Hematopoietic multipotent progenitor cell (in vitro differentiated cells): Measurements from ENCODE around the gene KLRC2. TPM values are rescaled to one million over a fixed set of nuclear protein-coding genes. Genes with fewer than 3 reads are reported as not detected.
"Not testable (repeated sequence)": the region's sequence is repeated elsewhere in the genome, so short reads cannot be mapped to it uniquely, and the experiment has no call there.

Source experiments
- DNase-seq, 3 donors: peaks; one replicate each; pipeline ENCODE4 v3.0.0-alpha.2; 2011 to 2015; ENCODE audit warnings: low read depth in 2 of 3, low spot score in 2 of 3
- total RNA-seq: library from RNA; depleted of rRNA; stranded (reverse); fragments of >200 nt; gene quantifications from one replicate; pipeline ENCODE4 v1.2.3, GENCODE V29; 2012

The KLRC2 gene
- total RNA-seq, 1 donor: under 0.01 TPM

- peak in 2 of 3 donors; percentile 33 to 69 for DNase-seq
Observed at GRCh38 chr12:10406725-10407124, 29.1 kb downstream of the KLRC2 start.

- DNase-seq: no peak
Observed at GRCh38 chr12:10405294-10405693, 30.5 kb downstream of the KLRC2 start.

GRCh38 chr12:10404798-10405197 is 31.0 kb downstream of the KLRC2 start:
- no peak for DNase-seq

GRCh38 chr12:10400829-10401228 is 35.0 kb downstream of the KLRC2 start:
- DNase-seq: peak in 1 of 3 donors; percentile 10

GRCh38 chr12:10398168-10398567 is 37.6 kb downstream of the KLRC2 start:
- DNase-seq: no peak

- DNase-seq: no peak
Observed at GRCh38 chr12:10397296-10397695, 38.5 kb downstream of the KLRC2 start.

GRCh38 chr12:10396176-10396575 is 39.6 kb downstream of the KLRC2 start:
- not testable (repeated sequence) for DNase-seq

GRCh38 chr12:10395390-10395998 is 40.3 kb downstream of the KLRC2 start:
- DNase-seq: peak in 2 of 3 donors; percentile 48 to 86

GRCh38 chr12:10394531-10395152 is 41.2 kb downstream of the KLRC2 start:
- not testable (repeated sequence) for DNase-seq

- DNase-seq: no peak
Observed at GRCh38 chr12:10393291-10393690, 42.5 kb downstream of the KLRC2 start.

GRCh38 chr12:10392394-10392930 is 43.3 kb downstream of the KLRC2 start:
- DNase-seq: peak in 2 of 3 donors; percentile 66 to 78

- not testable (repeated sequence) for DNase-seq
Observed at GRCh38 chr12:10390991-10391390, 44.8 kb downstream of the KLRC2 start.

- no peak for DNase-seq
Observed at GRCh38 chr12:10389904-10390303, 45.9 kb downstream of the KLRC2 start, which contains the start of gene KLRK1. Gene KLRK1 (minus strand): TSS chr12:10390041. CDS start chr12:10388810, 1,231 bp downstream.

GRCh38 chr12:10388624-10389413 is 47.0 kb downstream of the KLRC2 start:
- DNase-seq: no peak

GRCh38 chr12:10387498-10387897 is 48.3 kb downstream of the KLRC2 start:
- DNase-seq: not testable (repeated sequence)

- DNase-seq: no peak
Observed at GRCh38 chr12:10386857-10387256, 49.0 kb downstream of the KLRC2 start.

- DNase-seq: no peak
Observed at GRCh38 chr12:10385166-10385613, 50.6 kb downstream of the KLRC2 start.

GRCh38 chr12:10384191-10384590 is 51.6 kb downstream of the KLRC2 start:
- no peak for DNase-seq

GRCh38 chr12:10381928-10382628 is 53.7 kb downstream of the KLRC2 start:
- DNase-seq: no peak
